Erythroblast (primary cell): Measurements from ENCODE around the gene RCE1.

Source experiments
- GATA1 ChIP-seq: IDR thresholded peaks from 2 replicates; pipeline ENCODE4 v1.6.1; 2011; ENCODE audit warnings: low read depth, mild to moderate bottlenecking, control low read depth, low read length, moderate library complexity
- POLR2A ChIP-seq: IDR thresholded peaks from 2 replicates; pipeline ENCODE4 v1.6.1; 2011; ENCODE audit warnings: mild to moderate bottlenecking, low read length

DNA sequence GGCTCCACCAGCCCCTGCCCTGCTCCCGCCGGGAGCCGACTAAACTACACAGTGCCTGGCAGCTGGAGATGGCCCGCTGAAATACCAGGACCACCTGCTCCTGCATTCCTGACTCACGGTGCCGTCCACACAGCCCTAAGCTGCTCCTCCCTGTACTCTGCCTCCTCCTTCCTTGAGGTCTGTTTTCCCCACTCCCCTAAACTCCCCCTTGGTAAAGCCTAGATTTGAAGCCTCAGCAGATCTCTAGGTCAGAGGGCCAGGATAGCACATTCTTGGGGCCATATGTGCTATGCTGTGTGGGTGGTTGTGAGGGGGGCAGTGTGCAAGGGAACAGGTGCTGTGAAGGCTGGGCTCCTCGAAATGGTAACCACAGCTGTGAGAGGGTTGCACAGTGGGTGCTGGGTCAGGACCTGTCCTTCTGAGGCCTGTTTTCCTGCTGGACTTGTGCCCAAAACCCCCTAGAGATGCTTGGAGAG lies 23.3 kb downstream of the RCE1 start:
- TF ChIP-seq POLR2A (no peak), GATA1 (no peak)
